HG03025 (cell line): ENCODE results near the gene MEOX2.

ENCODE experiments used
- ATAC-seq: cut with Tn5 transposase; IDR thresholded peaks from one replicate; pipeline ENCODE4 v1.9.1; 2021; ENCODE audit warnings: mild to moderate bottlenecking, moderate library complexity; ENCODE audit not compliant: unreplicated experiment, low FRiP score

Gene MEOX2

DNA sequence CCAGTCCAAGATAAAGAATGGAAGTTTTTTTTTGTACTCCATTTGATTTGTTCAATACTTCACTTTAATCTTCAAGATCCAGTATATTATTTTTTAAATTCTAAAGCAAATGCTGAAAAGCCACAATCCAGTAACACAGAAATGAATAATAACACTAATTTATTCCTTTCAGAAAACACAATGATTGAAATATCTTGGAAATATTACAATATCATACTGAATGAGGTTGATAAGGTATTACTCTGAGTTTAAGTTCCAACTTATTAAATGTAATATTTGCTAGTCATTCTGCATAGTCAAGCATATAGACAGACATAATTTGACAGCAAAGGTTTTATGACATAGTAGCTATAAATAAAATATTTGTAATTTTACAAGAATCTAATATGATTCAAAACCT lies 4.4 kb downstream of the MEOX2 start:
- ATAC-seq: no peak

DNA sequence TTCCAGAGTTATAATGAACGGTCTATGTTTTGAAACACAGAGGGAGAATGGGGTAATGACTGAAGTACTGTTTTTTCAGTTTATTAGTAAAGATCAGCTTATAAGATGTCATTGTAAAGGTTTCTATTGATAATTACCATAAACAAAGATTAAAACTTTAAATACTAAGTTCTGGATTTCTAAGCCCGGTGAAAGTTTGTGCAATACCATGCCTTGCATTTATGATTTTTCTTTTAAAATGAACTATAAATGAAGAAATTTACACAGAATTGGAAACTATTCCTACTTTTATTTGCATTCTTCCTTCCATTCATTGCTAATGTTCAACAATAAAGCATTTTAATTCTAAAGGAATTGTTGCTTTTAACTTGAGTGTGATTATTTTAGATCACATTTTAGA lies 4.9 kb downstream of the MEOX2 start:
- ATAC-seq: no peak

DNA sequence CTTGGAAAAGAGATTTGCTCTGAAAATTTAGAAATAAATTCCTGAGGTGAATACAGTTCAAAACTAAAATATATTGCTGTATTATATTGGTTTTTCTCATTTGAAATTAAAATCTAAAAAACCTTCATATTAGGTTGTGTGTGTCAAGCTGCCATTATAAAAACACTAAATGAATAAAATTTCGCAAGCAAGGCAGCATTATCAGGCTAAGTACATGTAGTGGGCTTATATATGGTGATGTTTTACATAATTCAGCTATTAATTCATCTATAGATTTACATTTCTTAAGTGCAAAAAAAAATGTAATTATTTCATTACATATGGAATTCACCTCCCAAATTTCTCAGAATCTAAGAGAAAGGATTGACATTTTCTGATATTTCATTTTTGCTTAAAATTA lies 5.3 kb downstream of the MEOX2 start:
- ATAC-seq: no peak

DNA sequence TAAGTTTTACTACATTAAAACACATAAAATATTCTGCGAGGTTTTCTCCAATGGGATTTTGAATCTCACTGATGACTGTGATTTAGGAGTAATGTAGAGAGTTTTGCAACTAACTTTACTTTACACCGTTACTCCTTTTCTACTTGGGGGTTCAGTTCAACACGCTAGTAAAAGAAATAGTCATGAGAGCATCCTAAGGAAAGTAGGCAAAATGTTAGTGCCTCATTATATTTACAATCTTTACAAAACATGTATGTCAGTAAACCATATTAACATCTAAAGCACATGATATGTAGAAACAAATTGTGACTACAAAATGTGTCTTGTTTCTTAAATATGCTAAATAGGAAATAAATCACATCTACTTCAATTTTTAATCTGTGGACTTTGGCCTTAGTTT lies 6.0 kb downstream of the MEOX2 start:
- no peak for ATAC-seq

DNA sequence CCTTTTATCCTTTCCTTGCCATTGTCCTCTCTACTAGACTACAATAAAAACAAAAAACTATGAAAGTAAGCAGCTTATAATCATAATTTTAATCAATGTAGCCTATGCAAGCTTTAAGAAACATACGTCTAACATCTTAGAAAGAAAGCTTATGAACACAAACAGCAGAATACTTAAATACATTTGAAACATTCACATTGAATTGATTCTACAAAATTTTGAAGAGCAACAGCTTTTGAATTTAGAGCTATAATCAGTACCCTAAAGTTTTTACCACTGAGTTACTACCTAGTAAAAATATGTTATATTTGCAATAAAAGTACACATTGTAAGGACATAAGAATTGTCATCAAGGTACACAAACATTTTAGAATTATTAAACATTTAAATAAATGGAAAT lies 7.2 kb downstream of the MEOX2 start:
- no peak for ATAC-seq

DNA sequence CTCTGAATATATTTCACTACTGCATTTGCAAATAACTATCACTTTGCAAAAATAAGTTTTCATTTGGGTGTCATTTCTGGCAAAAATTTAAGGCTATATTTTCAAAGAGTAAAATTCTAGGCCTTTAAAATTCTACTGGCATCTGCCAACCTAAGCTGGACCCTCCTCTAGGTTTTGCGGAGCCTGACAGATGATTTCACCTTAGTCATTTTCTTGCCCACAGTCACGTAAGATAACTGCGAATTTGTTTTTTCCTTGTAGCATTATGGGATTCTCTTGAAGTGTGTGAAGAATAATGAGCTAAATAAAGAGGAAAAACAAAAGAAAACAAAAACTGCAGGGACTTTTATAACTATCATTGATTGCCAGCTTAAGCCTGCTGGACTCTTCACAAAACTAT lies 7.8 kb downstream of the MEOX2 start:
- ATAC-seq: no peak

DNA sequence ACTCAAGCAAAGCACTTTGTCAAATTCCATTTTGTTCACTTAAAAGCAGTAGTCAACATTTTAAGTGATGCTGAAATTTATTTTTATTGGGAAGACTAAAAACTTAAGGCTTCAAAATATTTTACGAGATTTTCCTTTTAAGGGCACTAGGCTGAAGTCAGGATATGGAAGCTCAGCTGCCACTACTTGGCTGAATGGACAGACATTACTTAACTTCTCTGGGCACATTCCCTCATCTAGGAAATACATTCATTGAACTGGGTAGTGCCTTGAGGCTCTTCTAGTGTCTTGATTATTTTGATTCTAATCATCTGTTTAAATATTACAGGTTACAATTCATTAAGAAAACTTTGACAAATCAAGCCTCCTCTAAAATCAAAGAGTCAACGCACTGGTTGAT lies 11.1 kb downstream of the MEOX2 start:
- ATAC-seq: no peak

DNA sequence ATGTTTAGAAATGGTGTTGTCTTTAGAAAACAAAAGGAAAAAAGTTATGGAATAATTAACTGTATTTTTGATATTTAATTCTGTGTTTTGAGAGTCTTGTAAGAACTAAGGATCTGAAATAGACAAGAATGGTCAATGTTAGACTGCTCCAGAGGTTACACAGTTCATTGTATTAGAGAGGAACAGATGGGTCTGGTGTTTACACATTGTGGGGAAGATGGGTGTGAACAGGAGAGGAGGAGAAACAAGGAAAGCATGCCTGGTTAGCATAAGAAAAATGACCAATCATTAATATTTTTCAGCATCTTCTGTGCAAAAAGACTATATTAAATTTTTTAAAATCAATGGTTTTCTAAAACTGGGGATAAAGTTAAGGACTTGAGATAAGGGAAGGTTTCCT lies 11.9 kb downstream of the MEOX2 start:
- ATAC-seq: no peak

DNA sequence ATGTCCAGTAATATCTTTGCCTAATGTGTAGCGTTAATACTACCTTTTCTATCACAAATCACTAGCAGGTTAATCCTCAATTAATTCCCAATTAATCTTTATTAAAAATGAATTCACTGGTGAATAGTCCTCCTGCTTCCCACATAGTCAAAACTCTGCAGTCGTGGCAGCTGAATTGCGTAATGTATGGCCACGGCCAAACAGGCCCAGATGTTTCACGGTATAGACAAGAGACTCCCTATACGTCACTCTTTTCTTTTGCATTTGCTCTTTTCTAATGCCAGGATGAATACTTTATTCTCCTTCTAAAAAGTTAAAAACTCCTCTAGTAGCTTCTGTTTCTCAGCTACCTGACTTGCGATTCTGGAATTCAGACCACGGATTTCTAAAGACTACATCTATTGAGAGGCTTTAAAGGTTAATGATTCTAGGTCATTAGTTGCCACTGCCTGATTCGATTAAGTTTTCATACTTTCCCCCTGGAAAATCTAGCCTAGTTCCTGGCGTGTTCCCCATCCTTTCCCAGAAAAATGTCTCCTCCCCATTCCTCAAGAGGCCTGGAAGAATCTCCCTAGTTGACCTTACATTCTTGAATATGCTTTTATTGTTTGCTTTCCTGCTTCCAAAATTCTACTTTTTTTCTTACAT lies 16.9 kb downstream of the MEOX2 start:
- ATAC-seq: no peak

DNA sequence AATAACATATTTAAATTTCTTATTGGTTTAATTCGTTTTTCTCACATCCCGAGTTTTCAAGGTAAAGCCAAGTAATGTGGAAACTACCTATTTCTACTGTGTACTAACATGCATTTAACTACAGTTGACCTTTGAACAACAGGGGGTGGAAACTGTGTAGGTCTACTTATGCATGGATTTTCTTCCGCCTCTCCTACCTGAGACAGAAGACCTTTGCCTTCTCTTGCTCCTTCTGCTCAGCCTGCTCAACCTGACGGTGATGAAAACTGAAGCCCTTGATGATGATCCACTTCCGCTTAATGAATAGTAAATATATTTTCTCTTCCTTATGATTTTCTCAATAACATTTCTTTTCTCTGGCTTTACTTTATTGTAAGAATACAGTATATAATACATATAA lies 18.5 kb downstream of the MEOX2 start:
- no peak for ATAC-seq

DNA sequence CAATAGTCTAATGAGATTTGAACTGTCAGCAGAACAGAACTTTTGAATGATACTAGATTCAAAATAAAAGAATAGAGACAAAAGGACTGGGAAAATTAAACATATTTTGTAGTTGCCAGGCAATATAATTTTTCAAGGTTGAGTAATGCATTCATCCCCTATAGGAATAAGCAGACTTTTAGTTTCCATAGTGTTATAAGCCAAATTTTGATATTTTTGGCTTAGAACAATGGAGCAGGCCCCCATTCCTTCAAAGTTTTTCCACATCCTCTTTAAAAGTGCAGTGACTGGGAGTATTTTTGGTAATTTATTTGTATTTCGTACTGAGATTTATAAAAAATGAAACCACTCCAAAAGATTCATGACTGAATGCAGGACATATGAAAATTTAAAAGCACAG lies 24.0 kb downstream of the MEOX2 start:
- ATAC-seq: no peak

DNA sequence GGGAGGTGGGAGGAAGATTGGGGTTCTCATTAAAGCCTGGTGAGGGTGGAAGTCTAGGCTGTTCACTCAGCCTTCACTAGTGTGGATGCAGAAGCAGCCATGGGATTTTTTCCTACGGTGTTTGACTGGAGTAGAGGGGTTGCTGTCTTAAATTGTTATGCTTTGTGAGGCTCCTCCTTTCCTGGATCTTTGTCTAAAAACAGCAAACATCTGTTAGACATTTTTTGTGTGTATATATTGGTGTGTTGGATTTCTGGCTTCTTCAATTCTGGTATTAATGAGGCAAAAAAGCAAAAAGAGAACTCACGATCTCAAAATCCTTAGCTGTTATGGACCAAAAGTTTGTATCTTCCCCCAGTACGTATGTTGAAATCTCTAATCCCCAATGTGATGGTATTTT lies 28.2 kb downstream of the MEOX2 start:
- no peak for ATAC-seq

DNA sequence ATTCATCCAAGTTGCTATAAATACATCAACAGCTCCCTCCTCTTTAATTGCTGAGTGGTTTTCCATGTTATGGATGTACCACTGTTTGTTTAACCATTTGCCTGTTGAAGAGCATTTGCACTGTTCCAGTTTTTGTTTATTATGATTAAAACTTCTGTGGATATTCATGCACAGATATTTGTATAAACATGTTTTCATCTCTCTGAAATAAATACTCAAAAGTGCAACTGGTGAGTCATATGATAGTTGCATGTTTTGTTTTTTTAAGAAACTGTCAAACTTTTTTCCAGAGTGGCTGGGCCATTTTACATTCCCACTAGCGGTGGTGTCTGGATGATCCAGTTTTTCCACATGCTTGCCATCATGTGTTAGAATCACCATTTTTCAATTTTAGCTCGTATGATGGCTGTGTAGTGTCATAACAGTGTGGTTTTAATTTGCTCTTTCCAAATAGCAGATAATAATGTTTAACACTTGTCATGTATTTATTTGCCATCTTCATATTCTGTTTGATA lies 33.6 kb downstream of the MEOX2 start:
- ATAC-seq: no peak

DNA sequence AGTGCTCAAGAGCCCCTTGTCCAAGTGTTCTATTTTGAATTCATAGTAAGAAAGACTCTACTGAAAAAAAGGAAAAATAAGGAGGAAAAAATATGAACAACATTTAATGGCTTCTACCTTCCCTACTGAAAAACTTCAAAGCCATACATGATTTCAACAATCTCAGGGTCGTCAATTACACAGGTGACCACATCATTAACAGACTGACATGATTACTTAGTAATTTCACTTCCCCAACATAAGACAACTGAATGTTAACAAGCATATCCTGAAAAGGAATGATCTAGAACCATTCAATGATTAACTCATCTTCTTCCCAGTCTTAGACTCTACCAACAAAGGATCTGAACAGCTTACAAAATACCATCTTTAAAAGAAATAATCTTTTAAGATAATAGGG lies 34.8 kb downstream of the MEOX2 start:
- ATAC-seq: no peak

DNA sequence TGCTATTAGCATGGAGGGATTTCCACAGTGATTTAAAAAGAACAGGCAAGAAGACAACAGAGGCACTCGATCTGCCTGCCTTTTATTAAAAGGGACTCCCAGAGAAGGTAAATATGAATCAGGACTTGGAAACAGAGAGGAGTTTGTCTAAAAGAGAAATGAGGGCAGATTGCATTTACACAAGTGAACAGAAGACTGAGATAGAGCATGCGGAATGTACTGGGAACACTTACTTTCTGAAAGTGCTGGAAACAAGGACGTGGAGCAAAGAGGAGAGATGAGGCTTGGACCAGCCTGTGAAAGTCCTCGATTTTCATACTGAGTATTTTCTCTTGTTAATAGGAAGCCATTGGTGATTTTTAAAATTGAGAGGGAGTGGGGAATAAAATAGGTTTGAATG lies 35.7 kb downstream of the MEOX2 start:
- ATAC-seq: no peak

DNA sequence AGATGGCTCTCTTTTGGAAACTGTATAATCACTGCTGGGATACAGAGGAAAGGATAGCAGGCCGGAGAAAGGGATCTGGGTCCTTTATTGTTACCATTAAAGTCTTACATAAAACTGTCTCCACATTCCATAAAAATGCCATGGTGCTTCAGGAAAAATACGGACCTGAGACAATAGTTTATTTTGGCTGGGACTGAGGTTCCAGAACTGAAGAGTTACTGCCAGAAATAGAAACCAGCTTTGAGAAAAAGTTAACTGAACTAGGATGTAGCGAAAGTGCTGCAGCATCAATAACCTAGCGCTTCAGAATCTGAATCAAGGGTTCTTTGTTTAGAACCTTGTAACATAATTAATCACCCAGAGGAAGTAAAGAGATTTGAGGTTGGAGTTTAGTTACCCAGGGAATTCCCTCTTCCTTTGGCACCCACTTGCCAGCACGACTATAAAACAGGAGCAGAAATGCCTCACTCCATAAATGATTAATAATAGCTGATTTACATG lies 38.0 kb downstream of the MEOX2 start:
- no peak for ATAC-seq

DNA sequence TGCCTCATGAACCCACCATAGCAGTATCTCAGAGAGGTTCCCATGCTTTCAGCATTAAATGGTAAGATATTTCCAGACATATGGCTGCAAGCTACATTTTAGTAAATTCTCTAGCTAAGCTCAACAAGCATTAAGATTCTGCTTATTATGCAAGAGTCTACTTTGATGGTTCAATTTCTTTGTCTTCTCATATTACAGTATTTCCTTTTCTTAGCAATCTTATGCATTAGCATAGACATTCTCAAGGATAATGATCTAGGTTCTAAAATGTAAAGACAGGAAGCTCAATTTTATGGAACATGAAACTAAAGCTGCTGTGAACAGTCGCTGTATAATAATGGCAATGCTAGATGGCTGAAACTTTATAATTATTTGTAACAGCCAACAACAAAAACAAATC lies 39.2 kb downstream of the MEOX2 start:
- ATAC-seq: no peak

DNA sequence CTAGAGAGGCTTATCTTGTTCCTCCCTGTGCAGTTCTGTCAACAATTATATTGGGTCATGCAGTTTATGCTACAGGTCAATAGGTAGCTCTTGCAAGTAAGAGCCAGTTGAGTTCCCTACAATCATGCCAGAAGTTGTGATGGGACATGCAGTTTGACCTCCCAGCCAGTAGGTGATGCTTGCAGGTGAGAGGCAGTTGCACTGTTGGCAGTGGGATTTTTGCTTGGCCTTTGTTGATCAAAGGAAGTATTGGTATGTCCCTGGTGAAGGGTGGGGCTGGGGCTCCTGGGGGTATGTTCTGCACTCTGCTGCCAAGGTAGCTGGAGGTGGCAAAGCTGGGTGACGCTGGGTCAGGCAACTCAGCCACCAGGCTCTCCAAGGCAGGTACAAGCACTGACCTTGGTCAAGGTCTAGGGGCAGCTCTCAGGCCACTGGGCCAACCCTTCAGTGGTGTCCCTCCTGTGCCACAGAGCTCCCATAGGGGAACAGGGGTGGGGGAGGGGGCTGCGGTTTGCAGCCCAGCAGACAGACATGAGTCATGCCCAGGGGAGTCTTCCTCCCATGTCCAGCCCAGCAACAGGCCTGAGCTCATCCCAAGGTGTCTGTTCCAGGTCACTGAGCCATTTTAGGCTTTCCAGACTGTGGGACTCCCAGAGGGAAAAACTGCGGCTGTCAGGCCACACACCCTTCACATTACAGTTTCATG lies 43.3 kb downstream of the MEOX2 start:
- no peak for ATAC-seq

DNA sequence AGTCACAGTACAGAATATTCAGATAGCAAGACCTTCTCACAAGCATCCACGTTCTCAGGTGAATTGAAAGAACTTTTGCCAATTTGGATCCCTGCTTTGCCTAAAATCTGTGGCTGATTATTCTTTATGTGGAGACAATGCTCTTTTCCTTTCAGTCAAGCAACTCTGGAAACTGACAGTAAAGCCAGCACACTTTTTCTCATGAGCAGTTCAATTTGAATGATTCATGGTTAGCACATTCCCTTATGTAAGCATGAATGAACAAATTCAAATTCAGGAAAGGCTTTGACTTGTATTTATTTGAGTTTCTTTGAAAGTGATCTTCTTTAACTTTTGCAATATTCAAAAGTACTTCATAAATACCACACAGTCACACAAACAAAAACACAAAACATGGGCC lies 57.6 kb downstream of the MEOX2 start:
- ATAC-seq: no peak

DNA sequence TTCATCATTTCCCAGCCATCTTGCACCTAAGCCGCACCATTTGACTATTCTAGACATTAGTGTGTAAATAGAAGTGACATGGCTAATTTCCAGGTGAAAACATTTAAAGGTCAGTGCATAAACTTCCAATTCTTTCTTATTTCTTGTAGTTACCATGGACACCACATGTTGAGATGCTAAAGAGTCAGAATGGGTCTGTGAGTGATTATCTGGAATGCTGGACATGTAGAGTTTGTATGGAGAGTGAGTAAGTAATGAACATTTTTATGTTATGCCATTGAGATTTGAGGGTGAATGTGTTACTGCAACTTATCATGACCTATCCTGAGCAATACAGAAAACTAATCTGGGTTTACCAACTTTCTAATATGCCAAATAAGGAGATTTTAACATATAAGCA lies 60.4 kb downstream of the MEOX2 start:
- no peak for ATAC-seq

DNA sequence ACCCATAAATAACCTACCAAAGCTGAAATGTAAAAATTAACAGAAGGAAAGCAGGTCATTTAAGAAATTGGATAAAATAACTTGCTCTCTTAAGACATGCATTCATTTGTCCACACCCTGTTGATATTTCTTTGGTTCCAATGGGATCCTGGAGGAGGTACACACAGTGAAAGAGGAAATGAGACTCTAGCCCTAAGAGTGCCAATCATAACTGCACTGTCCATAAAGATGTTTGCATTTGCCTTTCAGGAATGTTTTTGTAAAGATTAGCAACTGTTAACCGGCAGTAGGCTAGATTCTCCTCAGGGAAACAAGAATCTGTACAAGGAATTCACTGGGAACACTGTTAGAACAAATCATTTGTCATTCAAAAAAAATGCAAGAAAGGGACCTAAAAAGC lies 61.0 kb downstream of the MEOX2 start:
- no peak for ATAC-seq

DNA sequence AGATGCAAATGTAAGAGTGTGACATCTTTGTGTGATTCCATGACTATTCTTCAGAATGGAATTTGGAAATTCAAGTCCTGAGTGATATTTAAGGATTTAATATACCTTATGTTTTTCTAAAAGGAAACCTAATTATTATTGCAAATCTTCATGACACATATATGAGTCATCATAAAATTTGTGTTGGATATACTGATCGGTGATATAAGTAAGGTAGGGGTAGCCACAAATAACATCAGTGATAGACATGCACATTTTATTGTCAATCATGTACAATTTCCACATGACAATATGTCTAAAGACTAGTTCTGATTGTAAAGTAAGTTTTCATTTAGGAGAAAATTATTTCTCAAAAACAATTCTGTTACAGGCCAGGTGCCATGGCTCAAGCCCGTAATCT lies 65.0 kb downstream of the MEOX2 start:
- ATAC-seq: no peak
